SK-N-SH (cell line): ENCODE measurements around the gene PABPN1L. TPM values are rescaled to one million over a fixed set of nuclear protein-coding genes. Genes with fewer than 3 reads are reported as not detected.

Experiments
- CTCF ChIA-PET: fragments of 300-600, 350-600 bp; formaldehyde crosslinking; extraction: SDS; loops from one replicate; lab custom pipeline; 2021; lab: Yijun Ruan, JAX
- POLR2A ChIA-PET: fragments of 350-600 bp; sonication (Branson Sonifier 250); formaldehyde crosslinking; extraction: SDS; loops from one replicate; lab custom pipeline; 2020; ENCODE audit warnings: antibody characterized with exemption, inconsistent platforms; lab: Yijun Ruan, JAX
- DNase-seq: peaks from one replicate; pipeline ENCODE4 v3.0.0; 2012
- H2AFZ ChIP-seq: fragments of 200-600 bp; sonication (generic); 2 replicates; pipeline ENCODE4 v1.8.1; 2016; ENCODE audit warnings: antibody characterized with exemption, mild to moderate bottlenecking, low read depth
- H3F3A ChIP-seq: fragments of 200-600 bp; sonication (generic); replicated peaks from 2 replicates; pipeline ENCODE3; 2016; ENCODE audit warnings: antibody characterized with exemption, mild to moderate bottlenecking; ENCODE audit not compliant: insufficient read depth
- H3K27ac ChIP-seq, 2 experiments: fragments of 200-500 bp in 1 of 2; fragments of 200-600 bp in 1 of 2; sonication (Bioruptor generic) in 1 of 2; sonication (generic), shearing (Covaris generic) in 1 of 2; 2 replicates each; pipeline versions ENCODE4 v1.5.1 to v1.6.1; 2014 to 2016; ENCODE audit warnings: low read depth in 2 of 2, inconsistent platforms in 1 of 2, low read length in 1 of 2, mild to moderate bottlenecking in 1 of 2, mixed read lengths in 1 of 2
- H3K27me3 ChIP-seq: fragments of 200-600 bp; sonication (generic), shearing (Covaris generic); 2 replicates; pipeline ENCODE4 v1.6.1; 2016; ENCODE audit warnings: mixed run types; ENCODE audit not compliant: insufficient read depth
- H3K36me3 ChIP-seq, 2 experiments: fragments of 200-500 bp in 1 of 2; fragments of 200-600 bp in 1 of 2; sonication (Bioruptor generic) in 1 of 2; sonication (generic) in 1 of 2; replicated peaks in 1 of 2; 2 replicates each; pipeline versions ENCODE3 to v1.5.1; 2014 to 2016; ENCODE audit warnings: low read length in 1 of 2, mild to moderate bottlenecking in 1 of 2; ENCODE audit not compliant: insufficient read depth in 2 of 2, control insufficient read depth in 1 of 2
- H3K4me1 ChIP-seq, 2 experiments: fragments of 200-500 bp in 1 of 2; fragments of 200-600 bp in 1 of 2; sonication (Bioruptor generic) in 1 of 2; sonication (generic), shearing (Covaris generic) in 1 of 2; 2 replicates each; pipeline versions ENCODE4 v1.5.1 to v1.6.1; 2014 to 2016; ENCODE audit warnings: low read depth in 1 of 2, low read length in 1 of 2, mixed run types in 1 of 2; ENCODE audit not compliant: insufficient read depth in 2 of 2, control insufficient read depth in 1 of 2
- H3K4me2 ChIP-seq: fragments of 200-600 bp; sonication (generic), shearing (Covaris generic); 2 replicates; pipeline ENCODE4 v1.6.1; 2017; ENCODE audit warnings: mixed run types
- H3K4me3 ChIP-seq, 2 experiments: fragments of 200-500 bp in 1 of 2; fragments of 200-600 bp in 1 of 2; sonication (Bioruptor generic) in 1 of 2; sonication (generic), shearing (Covaris generic) in 1 of 2; 2 replicates each; pipeline versions ENCODE4 v1.5.1 to v1.8.1; 2014 to 2016; ENCODE audit warnings: low read depth in 2 of 2, inconsistent platforms in 1 of 2, low read length in 1 of 2, mild to moderate bottlenecking in 1 of 2, mixed read lengths in 1 of 2, moderate library complexity in 1 of 2
- H3K79me2 ChIP-seq: fragments of 200-600 bp; sonication (generic); 2 replicates; pipeline ENCODE4 v1.8.1; 2017; ENCODE audit warnings: mild to moderate bottlenecking; ENCODE audit not compliant: insufficient read depth
- H3K9ac ChIP-seq: fragments of 200-600 bp; sonication (generic); 2 replicates; pipeline ENCODE4 v1.6.1; 2017; ENCODE audit warnings: mixed run types
- H3K9me2 ChIP-seq: fragments of 200-600 bp; sonication (generic); 2 replicates; pipeline ENCODE4 v1.6.1; 2017; ENCODE audit warnings: mixed run types
- H3K9me3 ChIP-seq: fragments of 200-600 bp; sonication (generic); 2 replicates; pipeline ENCODE4 v1.6.1; 2017; ENCODE audit warnings: mixed run types, mild to moderate bottlenecking, moderate library complexity
- H4K20me1 ChIP-seq: fragments of 200-600 bp; sonication (generic); 2 replicates; pipeline ENCODE4 v1.6.1; 2017; ENCODE audit warnings: mild to moderate bottlenecking, mixed run types; ENCODE audit not compliant: insufficient read depth
- FOXJ3 ChIP-seq: sonication (generic); formaldehyde crosslinking; IDR thresholded peaks from 2 replicates; pipeline ENCODE4 v1.5.1; 2020; ENCODE audit warnings: mild to moderate bottlenecking, missing genetic modification reagents
- GABPA ChIP-seq: IDR thresholded peaks from 2 replicates; pipeline ENCODE4 v1.4.0; 2012; ENCODE audit warnings: low read depth, mild to moderate bottlenecking
- GATA2 ChIP-seq: sonication (generic); formaldehyde crosslinking; IDR thresholded peaks from 2 replicates; pipeline ENCODE4 v1.5.0; 2020; ENCODE audit warnings: mild to moderate bottlenecking, missing genetic modification reagents
- IRF3 ChIP-seq: fragments of 150-350 bp; IDR thresholded peaks from 2 replicates; pipeline ENCODE4 v1.6.1; 2016; ENCODE audit warnings: mild to moderate bottlenecking, low read depth, low read length
- MAX ChIP-seq: IDR thresholded peaks from 2 replicates; pipeline ENCODE4 v1.4.0; 2012; ENCODE audit warnings: low read depth
- MXI1 ChIP-seq: IDR thresholded peaks from 2 replicates; pipeline ENCODE4 v1.6.1; 2012; ENCODE audit warnings: mild to moderate bottlenecking, low read depth, low read length, improper control_type of control experiment
- NFIC ChIP-seq: IDR thresholded peaks from 2 replicates; pipeline ENCODE4 v1.4.0; 2012; ENCODE audit warnings: borderline replicate concordance
- NRF1 ChIP-seq: IDR thresholded peaks from 2 replicates; pipeline ENCODE4 v1.6.1; 2012; ENCODE audit warnings: low read depth, mild to moderate bottlenecking, low read length
- POLR2AphosphoS5 ChIP-seq: IDR thresholded peaks from 2 replicates; pipeline ENCODE4 v1.6.1; 2012; ENCODE audit warnings: low read depth, low read length
- RAD21 ChIP-seq: IDR thresholded peaks from 2 replicates; pipeline ENCODE4 v1.6.1; 2012; ENCODE audit warnings: mild to moderate bottlenecking, low read length
- RCOR1 ChIP-seq: fragments of 150-350 bp; IDR thresholded peaks from 2 replicates; pipeline ENCODE4 v1.6.1; 2017; ENCODE audit warnings: antibody characterized with exemption, low read length
- REST ChIP-seq: IDR thresholded peaks from 2 replicates; pipeline ENCODE4 v1.6.1; 2012; ENCODE audit warnings: mild to moderate bottlenecking, low read depth, low read length, moderate library complexity
- RFX5 ChIP-seq: IDR thresholded peaks from 2 replicates; pipeline ENCODE4 v1.6.1; 2012; ENCODE audit warnings: mild to moderate bottlenecking, improper control_type of control experiment, low read length
- RXRA ChIP-seq: IDR thresholded peaks from 2 replicates; pipeline ENCODE4 v1.4.0; 2012; ENCODE audit warnings: low read depth, mild to moderate bottlenecking, borderline replicate concordance
- SMC3 ChIP-seq: IDR thresholded peaks from 2 replicates; pipeline ENCODE4 v1.6.1; 2012; ENCODE audit warnings: low read depth, low read length, improper control_type of control experiment
- TAF1 ChIP-seq: IDR thresholded peaks from 2 replicates; pipeline ENCODE4 v1.6.1; 2012; ENCODE audit warnings: low read depth, mild to moderate bottlenecking, low read length, moderate library complexity, borderline replicate concordance
- TCF12 ChIP-seq: IDR thresholded peaks from 2 replicates; pipeline ENCODE4 v1.4.0; 2012
- USF1 ChIP-seq: IDR thresholded peaks from 2 replicates; pipeline ENCODE4 v1.4.0; 2012; ENCODE audit warnings: low read depth, borderline replicate concordance
- ZBTB33 ChIP-seq: IDR thresholded peaks from 2 replicates; pipeline ENCODE4 v1.4.0; 2012; ENCODE audit warnings: low read depth, borderline replicate concordance
- WGBS: methylation state at CpG from one replicate; pipeline ENCODE4 v1.1.6; 2017; ENCODE audit warnings: low lambda C conversion rate; 5-methylcytosine and 5-hydroxymethylcytosine counted together
- polyA plus RNA-seq, 3 experiments: library from polyadenylated mRNA; depleted of rRNA; stranded (reverse); fragments of >200 nt; gene quantifications; 2 replicates each; pipeline ENCODE4 v1.2.3, GENCODE V29; 2012

Gene PABPN1L
- polyA plus RNA-seq, 1 of the 3 experiments (the other 2 are of a cell fraction): not detected

DNA sequence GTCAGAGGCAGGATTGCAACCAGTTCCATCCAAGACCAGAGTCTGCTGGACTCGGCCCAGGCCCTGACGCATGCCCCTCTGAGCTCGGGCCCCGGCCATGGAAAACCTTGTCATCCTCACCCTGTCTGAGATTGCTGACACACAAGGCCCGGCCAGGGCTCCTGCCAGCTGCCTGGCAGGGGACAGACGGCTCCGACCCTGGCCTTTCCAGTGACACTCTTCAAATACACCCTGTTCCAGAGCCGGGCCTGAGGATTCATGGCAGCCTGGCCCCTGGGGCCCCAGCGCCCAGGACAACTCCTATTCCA lies 3.2 kb upstream of the PABPN1L start:
- H3K9ac ChIP-seq: no peak overlapping the region
- no peaks in the 10 kb centered on the region for H3K36me3 ChIP-seq
- ChIA-PET POLR2A (no interaction called here), CTCF (interaction anchor here (3.0 kb wide), 1 partner anchor 12 kb away, joined by 11 read pairs; no protein-coding TSS in a partner anchor)
- peaks cover 69% of the 10 kb centered on the region for H3K27me3 ChIP-seq
- H3K9me3 ChIP-seq: no peaks in the 10 kb centered on the region
- H3K4me3 ChIP-seq: no peak overlapping the region
- H3K9me2 ChIP-seq: no peaks in the 10 kb centered on the region
- H3K27ac ChIP-seq: no peak overlapping the region
- no peaks in the 10 kb centered on the region for H4K20me1 ChIP-seq
- H3K4me2 ChIP-seq: no peak overlapping the region
- WGBS: 50% methylated on average over 9 of the region's 9 CpGs
- no peak overlapping the region for H2AFZ ChIP-seq
- H3K4me1 ChIP-seq: no peaks in the 10 kb centered on the region; a peak in 1 of 4 replicates
- no peak for DNase-seq
- TF ChIP-seq GATA2 (CRISPR knock-in tag) (no peak), RXRA (no peak), GABPA (no peak), IRF3 (no peak), ZBTB33 (no peak), FOXJ3 (CRISPR knock-in tag) (no peak), USF1 (no peak), RFX5 (no peak), NFIC (no peak), RCOR1 (no peak), POLR2AphosphoS5 (no peak)
- no peaks in the 10 kb centered on the region for H3F3A ChIP-seq
- H3K79me2 ChIP-seq: no peaks in the 10 kb centered on the region

DNA sequence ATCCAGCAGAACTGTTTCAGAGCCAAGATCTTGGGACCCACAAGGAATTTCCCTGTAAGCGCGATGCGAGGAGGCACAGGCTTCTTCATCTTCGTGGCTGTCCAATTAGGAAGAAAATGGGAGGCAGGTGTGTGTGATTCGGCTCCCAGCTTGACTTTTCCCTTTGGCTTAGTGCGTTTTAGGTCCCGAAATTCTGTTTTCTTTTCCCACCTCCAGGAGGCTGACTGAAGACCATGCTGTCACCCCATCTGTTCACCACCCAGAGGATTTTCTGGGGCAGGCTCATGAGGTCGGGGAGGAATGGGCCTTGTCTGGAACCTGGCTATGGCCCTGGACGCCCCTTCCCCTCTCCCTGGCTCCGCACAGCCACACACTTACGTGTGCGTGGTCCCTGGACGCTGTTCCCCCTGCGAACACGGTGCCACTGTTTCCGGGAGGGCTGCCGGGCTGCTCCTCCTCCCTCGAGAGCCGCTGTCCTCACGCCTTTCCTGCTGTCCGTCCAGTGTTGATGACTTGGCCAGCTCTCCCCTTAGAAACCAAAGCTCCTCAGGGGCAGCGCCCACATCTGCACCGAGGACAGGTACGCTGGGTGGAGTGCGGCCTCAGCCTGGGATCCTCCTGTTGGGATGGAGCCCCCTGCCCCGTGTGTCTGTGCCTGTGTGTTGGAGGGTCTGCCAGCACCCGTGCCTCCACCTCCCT lies 2.7 kb upstream of the PABPN1L start:
- H3K27ac ChIP-seq: no peak overlapping the region
- H3F3A ChIP-seq: no peaks in the 10 kb centered on the region
- POLR2A ChIA-PET: no interaction called here
- no peaks in the 10 kb centered on the region; a peak in 1 of 4 replicates for H3K4me1 ChIP-seq
- CTCF ChIA-PET: interaction anchor here (0.9 to 3.0 kb wide), 2 partner anchors 11 to 56 kb away, joined by 4 to 11 read pairs; no protein-coding TSS in a partner anchor
- WGBS: 48% methylated on average over 25 of the region's 27 CpGs
- no peak overlapping the region for H2AFZ ChIP-seq
- no peaks in the 10 kb centered on the region for H3K9me3 ChIP-seq
- DNase-seq: no peak
- no peaks in the 10 kb centered on the region for H3K9me2 ChIP-seq
- no peak overlapping the region for H3K4me2 ChIP-seq
- no peaks in the 10 kb centered on the region for H3K79me2 ChIP-seq
- H3K9ac ChIP-seq: no peak overlapping the region
- H4K20me1 ChIP-seq: no peaks in the 10 kb centered on the region
- no peak overlapping the region for H3K4me3 ChIP-seq
- H3K27me3 ChIP-seq: peaks cover 64% of the 10 kb centered on the region
- H3K36me3 ChIP-seq: no peaks in the 10 kb centered on the region
- TF ChIP-seq IRF3: no peak
- TF ChIP-seq NRF1: no peak
- no peak for TF ChIP-seq REST
- no peak for TF ChIP-seq SMC3
- no peak for TF ChIP-seq NFIC
- no peak for TF ChIP-seq RAD21
- TF ChIP-seq TCF12: no peak
- TF ChIP-seq MXI1: no peak
- TF ChIP-seq TAF1: no peak
- TF ChIP-seq MAX: no peak
